Measurements from ENCODE around the gene OLFML3.

GRCh38 chr1:114002492-114003239 is 23.4 kb downstream of the OLFML3 start:
- TF ChIP-seq POLR2A (IDR thresholded peaks at IDR 0.05) (no peak), CTCF (IDR thresholded peaks at IDR 0.05) (no peak)
